HG03378 (cell line): ENCODE measurements around the gene CGRRF1.

Experiments
- ATAC-seq: cut with Tn5 transposase; IDR thresholded peaks from one replicate; pipeline ENCODE4 v1.9.1; 2021; ENCODE audit warnings: mild to moderate bottlenecking, moderate library complexity; ENCODE audit not compliant: unreplicated experiment

Gene CGRRF1

GRCh38 chr14:54509546-54510501 lies at the start of gene CGRRF1:
TSS of gene CGRRF1 (plus strand) at chr14:54509906. CDS start at chr14:54509960, 54 bp downstream.
- peak; percentile 94 for ATAC-seq

GRCh38 chr14:54462048-54462447 lies 47.7 kb upstream of the CGRRF1 start:
- no peak for ATAC-seq

GRCh38 chr14:54465654-54466053 lies 44.1 kb upstream of the CGRRF1 start:
- no peak for ATAC-seq

DNA sequence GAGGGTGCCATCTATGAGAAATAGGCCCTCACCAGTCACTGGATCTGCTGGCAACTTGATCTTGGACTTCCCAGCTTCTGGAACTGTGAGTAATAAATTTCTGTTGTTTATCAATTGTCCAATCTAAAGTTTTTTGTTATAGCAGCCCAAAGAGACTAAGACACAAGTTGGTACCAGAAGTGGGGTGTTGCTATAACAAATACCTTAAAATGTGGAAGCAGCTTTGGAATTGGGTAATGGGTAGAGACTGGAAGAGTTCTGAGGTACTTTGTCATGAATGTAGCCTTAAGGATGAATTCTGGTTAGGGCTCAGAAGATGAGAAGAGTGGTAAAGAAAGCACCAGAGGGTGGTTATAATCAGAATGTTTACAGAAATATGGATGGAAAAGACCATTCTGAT lies 42.4 kb upstream of the CGRRF1 start:
- ATAC-seq = no peak

- no peak for ATAC-seq
These were observed 39.0 kb upstream of the CGRRF1 start for GRCh38 chr14:54470701-54471100.

GRCh38 chr14:54471641-54472040 lies 38.1 kb upstream of the CGRRF1 start:
- no peak for ATAC-seq

DNA sequence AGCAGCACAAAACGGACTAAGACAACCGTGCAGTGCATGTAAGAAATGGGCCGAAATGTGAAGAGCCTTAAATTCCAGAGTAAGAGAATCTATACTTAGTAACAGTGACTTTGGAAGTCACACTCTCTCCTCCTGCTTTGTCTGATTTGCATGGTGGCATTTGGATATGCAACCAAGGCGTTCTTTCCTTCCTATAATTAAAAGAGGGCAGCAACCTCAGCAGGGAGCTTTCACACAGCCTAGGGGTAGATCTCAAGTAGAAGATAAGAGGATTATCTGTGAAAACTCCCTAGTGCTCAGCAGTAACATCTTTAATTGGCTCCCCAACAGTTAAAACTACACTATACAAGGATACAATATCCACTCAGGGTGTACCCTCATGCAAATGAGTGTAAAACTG lies 37.4 kb upstream of the CGRRF1 start:
- no peak for ATAC-seq

- ATAC-seq = no peak
These were observed 35.4 kb upstream of the CGRRF1 start for GRCh38 chr14:54474232-54474793.

- ATAC-seq = no peak
These were observed 34.4 kb upstream of the CGRRF1 start for GRCh38 chr14:54475187-54475899.

GRCh38 chr14:54475911-54476310 lies 33.8 kb upstream of the CGRRF1 start:
- no peak for ATAC-seq

GRCh38 chr14:54478636-54479215 lies 31.0 kb upstream of the CGRRF1 start:
- ATAC-seq = no peak

DNA sequence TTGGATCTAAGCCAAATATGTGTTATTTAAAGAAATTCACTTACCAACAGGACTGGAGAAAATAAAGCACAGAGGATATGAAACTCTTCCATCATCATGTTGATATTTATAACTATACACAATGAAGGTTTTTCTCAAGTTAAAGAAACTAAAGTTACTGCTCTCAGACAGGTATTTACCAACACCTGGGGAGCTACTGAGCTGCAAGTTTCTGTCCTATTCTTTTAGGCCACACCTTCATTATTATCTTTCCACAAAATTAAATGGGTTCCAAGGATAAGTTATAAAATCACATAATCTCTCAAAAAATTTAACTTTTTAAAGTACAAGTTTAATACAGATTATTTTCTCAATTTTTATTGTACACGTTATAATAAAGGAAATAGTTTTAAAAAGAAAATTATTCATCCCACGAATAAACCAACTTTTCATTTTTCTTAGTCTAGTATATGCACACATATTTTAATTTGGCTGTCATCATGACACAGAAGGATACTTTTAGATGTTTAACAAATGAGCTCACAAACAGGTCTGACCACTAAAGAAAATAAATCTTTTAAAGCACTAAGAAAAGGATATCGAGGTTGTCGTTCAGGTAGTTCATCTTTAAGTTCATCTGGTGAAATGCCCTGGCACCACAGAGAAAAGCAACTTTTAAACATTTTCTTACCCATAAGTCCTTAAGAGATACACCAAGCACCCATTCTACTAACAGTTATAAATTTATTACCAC lies 28.7 kb upstream of the CGRRF1 start:
- no peak for ATAC-seq

GRCh38 chr14:54481695-54482094 lies 28.0 kb upstream of the CGRRF1 start:
- no peak for ATAC-seq

- ATAC-seq = no peak
These were observed 26.5 kb upstream of the CGRRF1 start for GRCh38 chr14:54483073-54483745.

- no peak for ATAC-seq
These were observed 25.9 kb upstream of the CGRRF1 start for GRCh38 chr14:54483846-54484245.

- no peak for ATAC-seq
These were observed 23.0 kb upstream of the CGRRF1 start for GRCh38 chr14:54486685-54487084.

DNA sequence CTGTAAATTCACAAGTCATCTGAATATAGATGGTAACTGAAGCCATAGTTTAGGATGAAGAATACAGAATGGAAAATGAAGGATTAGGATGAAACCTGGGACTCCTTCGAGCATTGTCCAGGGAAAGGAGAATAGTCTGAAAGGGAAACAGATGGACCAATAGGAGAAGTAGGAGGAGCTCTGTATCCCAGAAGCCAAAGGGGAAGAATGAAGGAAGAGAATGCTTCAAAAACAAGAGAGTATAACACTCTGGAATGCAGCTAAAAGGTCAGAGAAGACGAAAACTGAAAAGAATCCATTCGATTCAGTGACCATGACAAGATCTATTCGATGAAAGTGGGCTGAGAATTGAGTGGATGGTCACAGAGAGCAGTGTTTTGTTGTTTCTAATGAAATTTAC lies 21.9 kb upstream of the CGRRF1 start:
- ATAC-seq = no peak

GRCh38 chr14:54488318-54488645 lies 21.4 kb upstream of the CGRRF1 start:
- ATAC-seq = no peak

DNA sequence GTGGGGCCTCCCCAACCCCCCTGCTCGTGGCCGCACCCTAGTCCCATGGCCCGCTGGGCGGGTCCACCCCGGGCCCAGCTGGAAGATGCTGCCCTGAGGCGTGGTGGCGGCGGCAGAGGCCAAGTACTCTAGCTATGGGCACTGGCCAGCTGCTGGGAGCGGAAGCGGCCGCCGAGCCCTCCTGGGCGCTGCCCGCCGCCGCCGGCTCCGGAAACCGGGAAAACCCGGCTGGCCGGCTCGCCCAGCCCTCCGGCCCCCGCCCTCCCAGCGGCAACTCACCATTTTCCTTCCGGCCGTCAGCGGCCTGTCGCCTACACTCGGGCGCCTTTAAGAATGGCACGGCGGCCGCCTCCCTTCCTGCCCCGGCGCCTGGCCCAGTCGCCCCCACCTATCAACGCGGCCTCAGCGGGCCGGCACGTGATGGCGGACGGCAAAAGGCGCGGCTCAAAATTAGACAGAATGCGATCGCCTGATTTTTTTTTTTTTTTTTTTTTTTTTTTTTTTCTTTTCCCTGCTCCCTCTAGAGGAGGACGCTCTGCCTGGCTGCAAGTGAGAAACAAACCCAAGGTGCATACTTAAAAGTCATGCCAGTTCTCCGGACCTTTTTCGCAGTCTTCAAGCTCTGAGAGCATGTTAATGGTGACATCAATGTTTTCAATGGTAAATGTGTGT lies 20.9 kb upstream of the CGRRF1 start, which contains the start of gene GMFB:
Gene GMFB, minus strand, starts transcription at position 335 of the 672 bp plus-strand sequence. Its CDS starts 53 bp downstream, at position 282.
- peak; percentile 79 for ATAC-seq

GRCh38 chr14:54489318-54489683 lies 20.4 kb upstream of the CGRRF1 start:
- ATAC-seq = no peak
